B cell (primary cell): ENCODE data around the gene ANKS1A. TPM values are rescaled to one million over a fixed set of nuclear protein-coding genes. Genes with fewer than 3 reads are reported as not detected.
"Not testable (repeated sequence)": the region's sequence is repeated elsewhere in the genome, so short reads cannot be mapped to it uniquely, and the experiment has no call there.

Experiments used
- ATAC-seq: fragments of 200-7000 bp; cut with Tn5 transposase; one replicate; pipeline ENCODE4 v1.10.0; 2021; ENCODE audit warnings: low read depth, mild to moderate bottlenecking, moderate number of reproducible peaks, moderate library complexity
- CTCF ChIA-PET: fragments of 350-600 bp; sonication (Branson Sonifier 250); formaldehyde crosslinking; loops from one replicate; lab custom pipeline; 2021; ENCODE audit warnings: antibody characterized with exemption, inconsistent platforms; lab: Charles Lee
- POLR2A ChIA-PET: fragments of 350-600 bp; sonication (Branson Sonifier 250); formaldehyde crosslinking; loops from one replicate; lab custom pipeline; 2021; ENCODE audit warnings: antibody characterized with exemption; lab: Charles Lee
- DNase-seq: peaks from one replicate; pipeline ENCODE4 v3.0.0; 2013
- H2AFZ ChIP-seq: 2 replicates; pipeline ENCODE4 v1.6.1; 2012; ENCODE audit warnings: mild to moderate bottlenecking, low read depth, low read length; ENCODE audit not compliant: insufficient read depth, poor library complexity, severe bottlenecking
- H3K27ac ChIP-seq, 2 donors: 1 replicate in 1 of 2; 2 replicates in 1 of 2; pipeline ENCODE4 v1.5.1; 2012 to 2013; ENCODE audit warnings: low read length in 2 of 2, mild to moderate bottlenecking in 2 of 2, moderate library complexity in 1 of 2
- H3K27me3 ChIP-seq, 4 experiments: fragments of 200-600 bp in 1 of 4; sonication (generic) in 1 of 4; replicated peaks in 1 of 4; 1 replicate in 2 of 4; 2 replicates in 2 of 4; pipeline versions ENCODE4 v1.6.1 to v1.7.0; 2013 to 2016; ENCODE audit warnings: low read length in 3 of 4, mild to moderate bottlenecking in 2 of 4, mixed read lengths in 1 of 4, moderate library complexity in 1 of 4; ENCODE audit not compliant: insufficient read depth in 4 of 4, control insufficient read depth in 3 of 4; ENCODE audit errors: control extremely low read depth in 1 of 4
- H3K36me3 ChIP-seq, 2 experiments: replicated peaks in 1 of 2; 1 replicate in 1 of 2; 2 replicates in 1 of 2; pipeline versions ENCODE4 v1.6.1 to v1.7.1; 2013; ENCODE audit warnings: low read length in 1 of 2; ENCODE audit not compliant: insufficient read depth in 2 of 2, control insufficient read depth in 1 of 2; ENCODE audit errors: control extremely low read depth in 1 of 2, extremely low read depth in 1 of 2
- H3K4me1 ChIP-seq, 2 donors: fragments of 200-600 bp in 1 of 2; sonication (generic) in 1 of 2; 1 replicate in 1 of 2; 2 replicates in 1 of 2; pipeline versions ENCODE4 v1.5.1 to v1.6.1; 2013 to 2017; ENCODE audit warnings: low read length in 2 of 2; ENCODE audit not compliant: control insufficient read depth in 2 of 2, insufficient read depth in 2 of 2
- H3K4me2 ChIP-seq: replicated peaks from 2 replicates; pipeline ENCODE3; 2012; ENCODE audit warnings: mild to moderate bottlenecking, low read depth, low read length; ENCODE audit not compliant: poor library complexity, severe bottlenecking
- H3K4me3 ChIP-seq, 5 experiments: fragments of 200-600 bp in 1 of 5; sonication (generic) in 1 of 5; 1 replicate in 3 of 5; 2 replicates in 2 of 5; pipeline versions ENCODE4 v1.5.1 to v1.7.0; 2011 to 2016; ENCODE audit warnings: low read length in 4 of 5, mild to moderate bottlenecking in 4 of 5, low read depth in 2 of 5, control low read depth in 1 of 5, moderate library complexity in 1 of 5; ENCODE audit not compliant: insufficient read depth in 1 of 5; ENCODE audit errors: control extremely low read depth in 1 of 5, extremely low read depth in 1 of 5
- H3K79me2 ChIP-seq: fragments of 200-600 bp; sonication (generic); one replicate; pipeline ENCODE4 v1.6.0; 2016; ENCODE audit warnings: low read length; ENCODE audit not compliant: control insufficient read depth, insufficient read depth
- H3K9ac ChIP-seq: fragments of 200-600 bp; sonication (generic); 2 replicates; pipeline ENCODE4 v1.6.1; 2017; ENCODE audit warnings: mild to moderate bottlenecking, low read length, moderate library complexity
- H3K9me3 ChIP-seq, 3 donors: one replicate each; pipeline versions ENCODE4 v1.6.1 to v1.7.1; 2013; ENCODE audit warnings: low read length in 2 of 3; ENCODE audit not compliant: control insufficient read depth in 2 of 3, insufficient read depth in 1 of 3; ENCODE audit errors: control extremely low read depth in 1 of 3
- H4K20me1 ChIP-seq: 2 replicates; pipeline ENCODE4 v1.6.0; 2012; ENCODE audit warnings: mild to moderate bottlenecking, low read length; ENCODE audit not compliant: insufficient read depth, control insufficient read depth, poor library complexity, severe bottlenecking
- H3K27ac Mint-ChIP-seq: one replicate; pipeline ENCODE4 v1.8.0; 2021; ENCODE audit warnings: mixed read lengths
- H3K27me3 Mint-ChIP-seq: one replicate; pipeline ENCODE4 v1.8.0; 2021; ENCODE audit warnings: mixed read lengths
- H3K4me1 Mint-ChIP-seq: one replicate; pipeline ENCODE4 v1.8.0; 2021; ENCODE audit warnings: mixed read lengths
- H3K4me3 Mint-ChIP-seq: one replicate; pipeline ENCODE4 v1.8.0; 2021; ENCODE audit warnings: mixed read lengths
- H3K9me3 Mint-ChIP-seq: one replicate; pipeline ENCODE4 v1.8.0; 2022; ENCODE audit warnings: mixed read lengths; ENCODE audit not compliant: insufficient read depth
- EZH2 ChIP-seq: IDR thresholded peaks from 2 replicates; pipeline ENCODE4 v1.6.1; 2012; ENCODE audit warnings: borderline replicate concordance, low read depth, mild to moderate bottlenecking, moderate library complexity, low read length; ENCODE audit not compliant: insufficient read depth, poor library complexity, severe bottlenecking
- WGBS: methylation state at CpG from one replicate; pipeline ENCODE4 v1.1.5; 2013; ENCODE audit warnings: missing lambda C conversion rate; ENCODE audit not compliant: insufficient coverage; 5-methylcytosine and 5-hydroxymethylcytosine counted together
- intact Hi-C: fragments of 100-400 bp; cut with micrococcal nuclease; formaldehyde crosslinking; loops from one replicate; pipeline ENCODE4 v1.10.0; 2022
- polyA plus RNA-seq: library from polyadenylated mRNA; depleted of rRNA; stranded (reverse); fragments of >200 nt; gene quantifications from 2 replicates; pipeline ENCODE4 v1.2.3, GENCODE V29; 2012
- total RNA-seq, 2 donors: library from RNA; stranded (reverse); fragments of 120-200 nt in 1 of 2; gene quantifications; 1 replicate in 1 of 2; 2 replicates in 1 of 2; pipeline versions ENCODE4 v1.2.3 to v1.2.4, GENCODE V29; 2013 to 2022
- TF ChIP-seq, protein P1 (sequence below): fragments of 200-600 bp; IDR thresholded peaks from one replicate; pipeline ENCODE4 v1.8.0; 2022; ENCODE audit warnings: antibody characterized with exemption, mild to moderate bottlenecking

ANKS1A gene
- total and polyA plus RNA-seq, 2 donors (not counting 1 experiment from before 2014, with no cell fraction given), result 3.4 to 19.7 TPM

DNA sequence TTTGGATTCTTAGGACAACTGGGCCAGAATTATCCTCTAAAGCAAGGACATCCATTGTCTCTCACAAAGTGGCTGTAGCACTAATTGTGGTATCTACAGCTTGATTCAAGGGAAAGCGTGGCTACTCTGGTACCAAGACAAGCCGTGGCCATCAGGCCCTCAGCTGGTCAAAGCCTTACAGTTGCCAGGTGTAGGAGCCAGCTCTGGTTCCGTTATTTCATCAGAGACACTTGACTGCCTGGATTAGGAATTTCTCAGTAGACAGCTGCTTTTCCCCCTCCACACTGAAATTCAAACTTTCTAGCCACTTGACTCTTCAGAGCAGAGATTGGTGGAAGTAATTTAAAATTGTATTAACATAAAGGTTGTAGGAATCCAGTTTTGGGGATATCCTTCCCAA lies 104.2 kb downstream of the ANKS1A start:
- Mint-ChIP-seq H3K27ac (no peak overlapping the region), H3K4me1 (no peaks in the 10 kb centered on the region), H3K9me3 (no peaks in the 10 kb centered on the region), H3K27me3 (no peaks in the 10 kb centered on the region), H3K4me3 (no peak overlapping the region)
- ChIA-PET CTCF (no interaction called here), POLR2A (no interaction called here)
- Histone ChIP-seq H3K9ac (no peak overlapping the region), H3K9me3 (no peaks in the 10 kb centered on the region), H3K36me3 (peaks cover 15 to 34% of the 10 kb centered on the region in 2 experiments), H4K20me1 (no peaks in the 10 kb centered on the region), H3K4me2 (no peak overlapping the region), H2AFZ (no peak overlapping the region), H3K79me2 (no peaks in the 10 kb centered on the region), H3K27ac (no peak overlapping the region), H3K4me1 (no peaks in the 10 kb centered on the region), H3K4me3 (no peak overlapping the region), H3K27me3 (no peaks in the 10 kb centered on the region)
- TF ChIP-seq, protein P1, sequence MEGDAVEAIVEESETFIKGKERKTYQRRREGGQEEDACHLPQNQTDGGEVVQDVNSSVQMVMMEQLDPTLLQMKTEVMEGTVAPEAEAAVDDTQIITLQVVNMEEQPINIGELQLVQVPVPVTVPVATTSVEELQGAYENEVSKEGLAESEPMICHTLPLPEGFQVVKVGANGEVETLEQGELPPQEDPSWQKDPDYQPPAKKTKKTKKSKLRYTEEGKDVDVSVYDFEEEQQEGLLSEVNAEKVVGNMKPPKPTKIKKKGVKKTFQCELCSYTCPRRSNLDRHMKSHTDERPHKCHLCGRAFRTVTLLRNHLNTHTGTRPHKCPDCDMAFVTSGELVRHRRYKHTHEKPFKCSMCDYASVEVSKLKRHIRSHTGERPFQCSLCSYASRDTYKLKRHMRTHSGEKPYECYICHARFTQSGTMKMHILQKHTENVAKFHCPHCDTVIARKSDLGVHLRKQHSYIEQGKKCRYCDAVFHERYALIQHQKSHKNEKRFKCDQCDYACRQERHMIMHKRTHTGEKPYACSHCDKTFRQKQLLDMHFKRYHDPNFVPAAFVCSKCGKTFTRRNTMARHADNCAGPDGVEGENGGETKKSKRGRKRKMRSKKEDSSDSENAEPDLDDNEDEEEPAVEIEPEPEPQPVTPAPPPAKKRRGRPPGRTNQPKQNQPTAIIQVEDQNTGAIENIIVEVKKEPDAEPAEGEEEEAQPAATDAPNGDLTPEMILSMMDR, result no peak
- TF ChIP-seq EZH2, result no peak
- ATAC-seq, result no peak
- no peak for DNase-seq
- intact Hi-C loops, result no loop called here
- WGBS, result 100% methylated on average over 2 of the region's 3 CpGs

DNA sequence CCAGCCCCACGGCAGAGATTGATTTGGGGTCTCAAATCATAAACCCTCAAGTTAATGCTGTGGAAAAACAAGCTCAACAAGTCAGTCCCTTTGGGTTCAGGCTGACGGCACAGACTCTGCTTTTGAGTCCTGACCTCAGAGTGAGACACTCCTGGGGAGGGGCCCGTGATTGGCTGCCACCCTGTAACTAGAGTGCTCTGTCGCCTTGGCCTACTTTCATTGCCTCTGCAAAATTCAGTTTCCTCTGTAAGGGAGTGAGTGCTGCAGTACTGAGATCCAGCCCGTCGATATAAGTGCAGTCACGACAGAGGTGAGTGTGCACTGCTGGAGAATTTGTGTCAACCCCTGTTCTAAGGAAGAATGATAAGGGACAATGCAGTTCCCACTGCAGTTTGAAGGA lies 105.6 kb downstream of the ANKS1A start:
- ChIA-PET POLR2A (no interaction called here), CTCF (no interaction called here)
- H3K4me1 ChIP-seq, result no peaks in the 10 kb centered on the region
- peaks cover 15 to 34% of the 10 kb centered on the region in 2 experiments for H3K36me3 ChIP-seq
- Mint-ChIP-seq H3K4me1 (no peaks in the 10 kb centered on the region), H3K27ac (no peak overlapping the region), H3K9me3 (no peaks in the 10 kb centered on the region), H3K4me3 (no peak overlapping the region), H3K27me3 (no peaks in the 10 kb centered on the region)
- no peaks in the 10 kb centered on the region for H3K79me2 ChIP-seq
- no peak overlapping the region for H2AFZ ChIP-seq
- no peaks in the 10 kb centered on the region for H3K9me3 ChIP-seq
- H4K20me1 ChIP-seq, result no peaks in the 10 kb centered on the region
- TF ChIP-seq EZH2, result no peak
- TF ChIP-seq, protein P1, result no peak
- H3K27me3 ChIP-seq, result no peaks in the 10 kb centered on the region
- intact Hi-C loops, result no loop called here
- H3K4me3 ChIP-seq, result no peak overlapping the region
- DNase-seq (no peak), ATAC-seq (no peak)
- no peak overlapping the region for H3K9ac ChIP-seq
- no peak overlapping the region for H3K27ac ChIP-seq
- no peak overlapping the region for H3K4me2 ChIP-seq
- 98% methylated on average over 7 of the region's 7 CpGs for whole genome bisulfite sequencing

DNA sequence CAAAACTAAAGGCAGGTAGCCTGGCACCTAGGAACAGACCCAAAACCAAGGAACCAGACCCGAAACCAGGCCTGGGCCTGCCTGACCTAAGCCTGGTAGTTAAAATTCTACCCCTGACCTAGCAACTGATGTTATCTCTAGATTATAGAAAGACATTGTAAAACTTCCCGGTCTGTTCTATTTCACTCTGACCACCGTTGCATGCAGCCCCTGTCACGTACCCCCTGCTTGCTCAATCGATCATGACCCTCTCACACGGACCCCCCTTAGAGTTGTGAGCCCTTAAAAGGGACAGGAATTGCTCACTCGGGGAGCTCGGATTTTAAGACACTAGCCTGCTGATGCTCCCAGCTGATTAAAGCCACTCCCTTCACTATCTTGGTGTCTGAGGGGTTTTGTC lies 109.4 kb downstream of the ANKS1A start:
- H3K27ac ChIP-seq, H2AFZ ChIP-seq, H3K4me1 ChIP-seq, DNase-seq, POLR2A ChIA-PET, H3K27ac Mint-ChIP-seq, H4K20me1 ChIP-seq, H3K9me3 Mint-ChIP-seq, H3K4me3 ChIP-seq, H3K9me3 ChIP-seq, H3K9ac ChIP-seq, H3K79me2 ChIP-seq, H3K4me1 Mint-ChIP-seq, CTCF ChIA-PET, ATAC-seq, H3K27me3 ChIP-seq, H3K4me2 ChIP-seq, H3K27me3 Mint-ChIP-seq, H3K4me3 Mint-ChIP-seq, intact Hi-C loops: not testable (repeated sequence)
- H3K36me3 ChIP-seq, result peaks cover 10 to 15% of the 10 kb centered on the region in 2 experiments
- 100% methylated on average over 5 of the region's 8 CpGs for WGBS
